ENCODE measurements around the gene ARL5C.

The ARL5C gene

GRCh38 chr17:39197380-39198185, 31.6 kb upstream of the ARL5C start, which contains the start of gene CACNB1:
Gene CACNB1 (minus strand): TSS chr17:39197669. CDS start chr17:39197495, 174 bp downstream.
- Mint-ChIP-seq H3K36me3 (peaks cover 47% of the 10 kb centered on the region), H3K27ac (peak within 1 kb of the TSS; percentile 83), H3K9me3 (no peaks in the 10 kb centered on the region), H3K4me1 (peaks cover 76% of the 10 kb centered on the region), H3K4me3 (peak within 1 kb of the TSS; percentile 95)
- peak; percentile 75 for ATAC-seq
- peak; percentile 62 to 82 for DNase-seq (ENCODE audit: low spot score in 2 of 2)

DNA sequence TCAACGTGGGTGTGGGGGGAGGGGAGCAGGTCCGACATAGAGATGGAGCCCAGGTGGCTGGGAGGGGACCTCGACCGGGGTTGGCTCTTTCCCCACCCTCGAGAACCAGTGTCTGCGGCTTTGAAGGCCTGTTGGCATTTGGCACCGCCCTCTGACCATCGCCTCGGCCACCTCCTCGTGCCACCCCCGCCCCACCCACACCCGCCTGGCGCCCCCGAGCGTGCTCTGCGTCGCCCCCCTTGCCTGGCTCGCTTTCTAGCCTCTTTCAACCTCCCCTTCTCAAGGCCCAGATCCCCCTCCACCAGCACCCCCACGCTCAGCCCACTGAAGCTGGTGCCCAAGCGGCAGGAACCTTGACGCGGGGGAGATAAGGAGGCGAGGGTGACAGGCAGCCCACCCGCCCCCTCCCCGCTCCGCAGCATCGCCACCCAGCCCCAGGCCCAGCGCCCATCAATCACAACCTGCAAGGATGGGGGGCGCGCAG, 30.9 kb upstream of the ARL5C start:
- ATAC-seq = no peak
- Mint-ChIP-seq H3K9me3 (no peaks in the 10 kb centered on the region), H3K27ac (peak overlapping the region; percentile 83), H3K36me3 (peaks cover 47% of the 10 kb centered on the region), H3K4me1 (peaks cover 75% of the 10 kb centered on the region), H3K4me3 (peak overlapping the region; percentile 95)
- DNase-seq (ENCODE audit: low spot score in 2 of 2) = no peak

GRCh38 chr17:39196241-39196807, 30.4 kb upstream of the ARL5C start:
- peaks cover 70% of the 10 kb centered on the region for H3K4me1 Mint-ChIP-seq
- no peaks in the 10 kb centered on the region for H3K9me3 Mint-ChIP-seq
- H3K36me3 Mint-ChIP-seq = peaks cover 45% of the 10 kb centered on the region
- H3K4me3 Mint-ChIP-seq = peak overlapping the region; percentile 95
- DNase-seq (ENCODE audit: low spot score in 2 of 2) (no peak), ATAC-seq (no peak)
- peak overlapping the region; percentile 83 for H3K27ac Mint-ChIP-seq

DNA sequence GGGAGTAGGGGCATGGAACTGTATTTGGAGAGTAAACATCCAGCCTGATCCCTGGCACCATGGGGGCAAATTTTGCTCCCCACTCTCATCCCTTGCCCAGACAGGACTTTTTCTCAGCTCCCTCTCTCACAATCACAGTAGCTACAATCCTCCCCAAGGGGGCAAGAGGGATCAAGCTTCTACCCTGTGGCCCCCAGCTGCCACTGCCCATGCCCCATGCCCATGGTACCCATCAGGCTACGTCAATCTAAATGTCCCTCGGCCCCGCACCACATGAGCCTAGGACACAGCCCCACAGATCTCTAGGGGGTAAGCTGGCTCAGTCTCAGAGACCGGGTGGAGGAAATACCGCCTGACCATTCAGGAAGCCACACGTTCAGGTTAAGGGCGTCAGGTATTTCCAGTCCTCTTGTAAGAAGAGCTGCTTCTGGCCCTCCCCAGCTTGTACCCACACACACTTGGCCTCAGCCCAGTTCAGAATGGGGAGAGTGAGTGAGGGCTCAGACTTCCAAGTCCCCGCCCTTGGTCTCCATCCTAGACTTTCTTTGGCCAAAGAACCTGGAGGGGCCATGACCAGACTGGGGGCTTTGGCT, 29.7 kb upstream of the ARL5C start:
- Mint-ChIP-seq H3K36me3 (peaks cover 43% of the 10 kb centered on the region), H3K4me3 (peak overlapping the region; percentile 95), H3K9me3 (no peaks in the 10 kb centered on the region), H3K4me1 (peaks cover 64% of the 10 kb centered on the region), H3K27ac (peak overlapping the region; percentile 83)
- no peak for DNase-seq (ENCODE audit: low spot score in 2 of 2)
- ATAC-seq = no peak

DNA sequence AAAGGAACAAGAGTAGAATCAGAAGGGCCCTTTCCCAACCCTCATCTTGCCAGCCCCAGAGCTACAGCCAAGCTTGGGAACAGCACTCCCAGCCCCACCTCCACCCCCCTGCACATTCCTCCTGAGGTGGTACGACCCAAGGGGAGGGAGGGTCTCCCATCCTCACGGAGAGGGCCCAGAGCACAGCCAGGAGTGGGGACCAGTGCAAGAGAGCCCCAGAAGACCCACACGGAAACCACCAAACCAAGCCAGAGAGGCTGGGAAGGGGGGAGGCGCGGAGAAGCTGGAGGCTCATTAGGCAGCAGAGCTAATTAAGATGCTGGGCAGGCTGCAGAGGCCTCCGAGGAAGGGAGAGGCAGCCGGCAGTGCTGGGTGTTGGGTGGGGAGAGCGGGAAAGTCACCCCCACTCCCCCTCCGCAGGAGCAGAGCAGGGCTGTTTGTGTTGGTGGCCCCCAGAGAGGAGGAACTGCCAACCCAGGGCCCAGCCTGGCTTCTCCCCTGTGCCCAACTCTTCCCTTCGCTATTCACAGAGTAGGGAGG, 29.1 kb upstream of the ARL5C start:
- Mint-ChIP-seq H3K9me3 (no peaks in the 10 kb centered on the region), H3K27ac (peak overlapping the region; percentile 83), H3K4me3 (peak overlapping the region; percentile 95), H3K36me3 (peaks cover 43% of the 10 kb centered on the region), H3K4me1 (peaks cover 60% of the 10 kb centered on the region)
- ATAC-seq (no peak), DNase-seq (ENCODE audit: low spot score in 2 of 2) (no peak)

- H3K9me3 Mint-ChIP-seq = no peaks in the 10 kb centered on the region
- peak overlapping the region; percentile 95 for H3K4me3 Mint-ChIP-seq
- DNase-seq (ENCODE audit: low spot score in 2 of 2) (no peak), ATAC-seq (no peak)
- peak overlapping the region; percentile 70 for H3K27ac Mint-ChIP-seq
- H3K4me1 Mint-ChIP-seq = peaks cover 53% of the 10 kb centered on the region
- peaks cover 43% of the 10 kb centered on the region for H3K36me3 Mint-ChIP-seq
These were observed 28.4 kb upstream of the ARL5C start for GRCh38 chr17:39194089-39194984.

DNA sequence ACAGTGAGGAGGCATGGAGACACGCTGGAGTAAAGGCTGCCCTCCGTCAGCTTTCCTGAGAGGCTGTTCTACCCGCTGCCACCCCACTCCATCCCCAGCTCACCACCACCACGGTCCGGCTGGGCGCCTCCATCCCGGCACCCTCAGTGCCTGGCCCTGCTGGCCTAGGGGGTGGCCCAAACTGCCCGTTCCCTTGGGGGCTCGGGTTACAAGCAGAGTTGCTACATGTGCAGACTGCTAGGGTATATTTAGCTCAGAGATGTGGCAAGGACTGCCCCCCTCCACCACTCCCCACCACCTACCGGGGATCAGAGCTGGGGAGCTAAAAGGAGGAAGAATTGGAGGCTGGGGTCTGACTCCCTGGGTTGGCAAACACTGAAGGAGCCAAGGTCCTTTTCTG, 27.4 kb upstream of the ARL5C start:
- Mint-ChIP-seq H3K27ac (peak overlapping the region; percentile 70), H3K9me3 (no peaks in the 10 kb centered on the region), H3K36me3 (peaks cover 52% of the 10 kb centered on the region), H3K4me3 (no peak overlapping the region), H3K4me1 (peaks cover 45% of the 10 kb centered on the region)
- DNase-seq (ENCODE audit: low spot score in 2 of 2) (no peak), ATAC-seq (no peak)

- Mint-ChIP-seq H3K36me3 (peaks cover 57% of the 10 kb centered on the region), H3K27ac (peak overlapping the region; percentile 58), H3K4me1 (peaks cover 41% of the 10 kb centered on the region), H3K9me3 (no peaks in the 10 kb centered on the region), H3K4me3 (no peak overlapping the region)
- DNase-seq (ENCODE audit: low spot score in 2 of 2) = no peak
- ATAC-seq = no peak
These were observed 26.9 kb upstream of the ARL5C start for GRCh38 chr17:39192901-39193300.

DNA sequence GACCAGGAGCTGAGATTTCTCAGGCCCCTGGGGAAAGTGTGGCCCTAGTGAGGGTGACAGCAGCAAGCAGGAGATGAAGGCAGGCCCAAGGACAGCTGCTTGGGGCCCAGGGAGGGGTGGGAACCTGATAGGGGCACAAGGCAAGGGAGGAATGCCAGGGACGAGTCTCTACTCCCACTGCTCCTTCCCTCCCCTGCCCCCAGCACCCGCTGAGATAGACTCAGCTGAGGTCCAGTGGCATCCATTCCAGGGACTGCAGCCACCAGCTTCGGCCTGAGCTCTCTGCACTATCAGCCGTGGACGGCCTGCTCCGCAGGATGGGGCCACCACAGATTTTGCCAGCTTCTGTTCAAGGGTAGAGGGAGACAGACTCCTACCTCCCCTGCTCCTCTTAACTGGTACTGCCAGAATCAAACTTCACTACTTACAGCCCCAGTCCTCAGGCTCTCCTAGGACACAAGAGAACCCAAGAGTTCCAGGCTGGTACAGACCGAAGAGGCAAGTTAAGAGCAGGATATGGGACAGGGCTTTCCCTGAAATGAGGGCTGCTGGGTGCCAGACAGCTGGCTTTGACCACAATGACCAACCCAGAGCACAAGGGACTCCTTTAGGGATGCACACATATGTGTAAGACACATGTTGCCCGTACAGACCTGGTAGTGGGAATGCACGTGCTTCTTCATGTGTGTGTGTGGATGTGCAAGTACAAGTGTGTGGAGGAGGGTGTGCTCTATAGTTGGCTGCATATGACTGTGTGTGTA, 26.0 kb upstream of the ARL5C start:
- Mint-ChIP-seq H3K4me1 (peaks cover 40% of the 10 kb centered on the region), H3K4me3 (no peak overlapping the region), H3K36me3 (peaks cover 67% of the 10 kb centered on the region), H3K27ac (peak overlapping the region; percentile 63), H3K9me3 (no peaks in the 10 kb centered on the region)
- no peak for ATAC-seq
- no peak for DNase-seq (ENCODE audit: low spot score in 2 of 2)

DNA sequence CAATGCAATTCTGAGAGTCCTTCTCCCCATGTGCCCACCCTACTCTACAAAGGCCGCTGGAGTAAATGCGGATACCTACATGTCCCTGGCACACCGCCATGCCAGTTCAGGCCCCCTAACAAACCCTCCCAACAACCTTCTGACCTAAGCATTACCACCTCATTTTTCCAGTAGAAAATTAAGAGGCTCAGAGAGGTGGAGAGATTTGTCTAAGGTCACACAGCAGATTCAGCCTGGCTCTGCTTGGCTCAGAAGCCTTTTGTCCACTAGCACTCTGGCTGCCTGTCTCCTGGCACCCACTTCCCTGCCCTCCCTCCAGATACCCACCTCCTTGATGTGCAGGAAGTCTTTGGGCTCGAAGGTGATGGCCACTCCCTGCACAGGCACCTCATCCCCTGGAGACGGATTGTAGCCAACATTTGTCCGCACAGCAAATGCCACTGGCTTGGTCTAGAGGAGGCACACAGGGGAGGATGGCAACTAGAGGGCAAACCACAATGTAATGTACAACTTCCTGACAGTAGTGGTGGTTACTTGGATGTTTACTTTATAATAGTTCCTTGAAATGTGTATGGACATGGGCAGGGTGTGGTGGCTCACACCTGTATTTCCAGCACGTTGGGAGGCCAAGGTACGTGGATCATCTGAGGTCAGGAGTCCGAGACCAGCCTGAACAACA, 21.3 kb upstream of the ARL5C start:
- DNase-seq (ENCODE audit: low spot score in 2 of 2) (no peak), ATAC-seq (no peak)
- H3K4me3 Mint-ChIP-seq = no peak overlapping the region
- no peaks in the 10 kb centered on the region for H3K9me3 Mint-ChIP-seq
- peaks cover 3% of the 10 kb centered on the region for H3K4me1 Mint-ChIP-seq
- H3K36me3 Mint-ChIP-seq = peaks cover 88% of the 10 kb centered on the region
- H3K27ac Mint-ChIP-seq = no peak overlapping the region

- no peaks in the 10 kb centered on the region for H3K9me3 Mint-ChIP-seq
- peaks cover 88% of the 10 kb centered on the region for H3K36me3 Mint-ChIP-seq
- H3K27ac Mint-ChIP-seq = no peak overlapping the region
These were observed 20.6 kb upstream of the ARL5C start for GRCh38 chr17:39186481-39187002.

GRCh38 chr17:39183720-39184119, 17.8 kb upstream of the ARL5C start:
- Mint-ChIP-seq H3K36me3 (peaks cover 88% of the 10 kb centered on the region), H3K27ac (peak overlapping the region; percentile 64), H3K4me1 (no peaks in the 10 kb centered on the region), H3K9me3 (no peaks in the 10 kb centered on the region), H3K4me3 (no peak overlapping the region)
- ATAC-seq (no peak), DNase-seq (ENCODE audit: low spot score in 2 of 2) (no peak)

More at GRCh38 chr17:39186481-39187002, 20.6 kb upstream of the ARL5C start:
- no peaks in the 10 kb centered on the region for H3K4me1 Mint-ChIP-seq
- no peak overlapping the region for H3K4me3 Mint-ChIP-seq
- DNase-seq (ENCODE audit: low spot score in 2 of 2) = no peak
- no peak for ATAC-seq

- no peaks in the 10 kb centered on the region for H3K4me1 Mint-ChIP-seq
- H3K27ac Mint-ChIP-seq = peak overlapping the region; percentile 64
- no peak for ATAC-seq
- peaks cover 88% of the 10 kb centered on the region for H3K36me3 Mint-ChIP-seq
- no peaks in the 10 kb centered on the region for H3K9me3 Mint-ChIP-seq
- DNase-seq (ENCODE audit: low spot score in 2 of 2) = no peak
- no peak overlapping the region for H3K4me3 Mint-ChIP-seq
These were observed 17.1 kb upstream of the ARL5C start for GRCh38 chr17:39183045-39183444.

All from stimulated activated effector memory CD8-positive, alpha-beta T cell treated with anti-CD3 and anti-CD28 coated beads, Interleukin-12 subunit alpha, Interleukin-12 subunit beta, amount 100 ng/mL, for 72 hours (primary cell).